SK-N-SH (cell line): ENCODE measurements around the gene CLCN1. TPM values are rescaled to one million over a fixed set of nuclear protein-coding genes. Genes with fewer than 3 reads are reported as not detected.

Source experiments
- CTCF ChIA-PET: fragments of 300-600, 350-600 bp; formaldehyde crosslinking; extraction: SDS; loops from one replicate; lab custom pipeline; 2021; lab: Yijun Ruan, JAX
- POLR2A ChIA-PET: fragments of 350-600 bp; sonication (Branson Sonifier 250); formaldehyde crosslinking; extraction: SDS; loops from one replicate; lab custom pipeline; 2020; ENCODE audit warnings: antibody characterized with exemption, inconsistent platforms; lab: Yijun Ruan, JAX
- DNase-seq: peaks from one replicate; pipeline ENCODE4 v3.0.0; 2012
- H2AFZ ChIP-seq: fragments of 200-600 bp; sonication (generic); 2 replicates; pipeline ENCODE4 v1.8.1; 2016; ENCODE audit warnings: antibody characterized with exemption, mild to moderate bottlenecking, low read depth
- H3F3A ChIP-seq: fragments of 200-600 bp; sonication (generic); replicated peaks from 2 replicates; pipeline ENCODE3; 2016; ENCODE audit warnings: antibody characterized with exemption, mild to moderate bottlenecking; ENCODE audit not compliant: insufficient read depth
- H3K27ac ChIP-seq, 2 experiments: fragments of 200-500 bp in 1 of 2; fragments of 200-600 bp in 1 of 2; sonication (Bioruptor generic) in 1 of 2; sonication (generic), shearing (Covaris generic) in 1 of 2; 2 replicates each; pipeline versions ENCODE4 v1.5.1 to v1.6.1; 2014 to 2016; ENCODE audit warnings: low read depth in 2 of 2, inconsistent platforms in 1 of 2, low read length in 1 of 2, mild to moderate bottlenecking in 1 of 2, mixed read lengths in 1 of 2
- H3K27me3 ChIP-seq: fragments of 200-600 bp; sonication (generic), shearing (Covaris generic); 2 replicates; pipeline ENCODE4 v1.6.1; 2016; ENCODE audit warnings: mixed run types; ENCODE audit not compliant: insufficient read depth
- H3K36me3 ChIP-seq, 2 experiments: fragments of 200-500 bp in 1 of 2; fragments of 200-600 bp in 1 of 2; sonication (Bioruptor generic) in 1 of 2; sonication (generic) in 1 of 2; replicated peaks in 1 of 2; 2 replicates each; pipeline versions ENCODE3 to v1.5.1; 2014 to 2016; ENCODE audit warnings: low read length in 1 of 2, mild to moderate bottlenecking in 1 of 2; ENCODE audit not compliant: insufficient read depth in 2 of 2, control insufficient read depth in 1 of 2
- H3K4me1 ChIP-seq, 2 experiments: fragments of 200-500 bp in 1 of 2; fragments of 200-600 bp in 1 of 2; sonication (Bioruptor generic) in 1 of 2; sonication (generic), shearing (Covaris generic) in 1 of 2; 2 replicates each; pipeline versions ENCODE4 v1.5.1 to v1.6.1; 2014 to 2016; ENCODE audit warnings: low read depth in 1 of 2, low read length in 1 of 2, mixed run types in 1 of 2; ENCODE audit not compliant: insufficient read depth in 2 of 2, control insufficient read depth in 1 of 2
- H3K4me2 ChIP-seq: fragments of 200-600 bp; sonication (generic), shearing (Covaris generic); 2 replicates; pipeline ENCODE4 v1.6.1; 2017; ENCODE audit warnings: mixed run types
- H3K4me3 ChIP-seq, 2 experiments: fragments of 200-500 bp in 1 of 2; fragments of 200-600 bp in 1 of 2; sonication (Bioruptor generic) in 1 of 2; sonication (generic), shearing (Covaris generic) in 1 of 2; 2 replicates each; pipeline versions ENCODE4 v1.5.1 to v1.8.1; 2014 to 2016; ENCODE audit warnings: low read depth in 2 of 2, inconsistent platforms in 1 of 2, low read length in 1 of 2, mild to moderate bottlenecking in 1 of 2, mixed read lengths in 1 of 2, moderate library complexity in 1 of 2
- H3K79me2 ChIP-seq: fragments of 200-600 bp; sonication (generic); 2 replicates; pipeline ENCODE4 v1.8.1; 2017; ENCODE audit warnings: mild to moderate bottlenecking; ENCODE audit not compliant: insufficient read depth
- H3K9ac ChIP-seq: fragments of 200-600 bp; sonication (generic); 2 replicates; pipeline ENCODE4 v1.6.1; 2017; ENCODE audit warnings: mixed run types
- H3K9me2 ChIP-seq: fragments of 200-600 bp; sonication (generic); 2 replicates; pipeline ENCODE4 v1.6.1; 2017; ENCODE audit warnings: mixed run types
- H3K9me3 ChIP-seq: fragments of 200-600 bp; sonication (generic); 2 replicates; pipeline ENCODE4 v1.6.1; 2017; ENCODE audit warnings: mixed run types, mild to moderate bottlenecking, moderate library complexity
- H4K20me1 ChIP-seq: fragments of 200-600 bp; sonication (generic); 2 replicates; pipeline ENCODE4 v1.6.1; 2017; ENCODE audit warnings: mild to moderate bottlenecking, mixed run types; ENCODE audit not compliant: insufficient read depth
- ELF1 ChIP-seq: IDR thresholded peaks from 2 replicates; pipeline ENCODE4 v1.4.0; 2012
- EP300 ChIP-seq, 2 experiments: IDR thresholded peaks; 2 replicates each; pipeline versions ENCODE4 v1.4.0 to v1.6.1; 2012; ENCODE audit warnings: borderline replicate concordance in 1 of 2, low read depth in 1 of 2, low read length in 1 of 2
- FOSL2 ChIP-seq: IDR thresholded peaks from 2 replicates; pipeline ENCODE4 v1.4.0; 2012; ENCODE audit warnings: low read depth, mild to moderate bottlenecking, moderate library complexity, borderline replicate concordance
- GABPA ChIP-seq: IDR thresholded peaks from 2 replicates; pipeline ENCODE4 v1.4.0; 2012; ENCODE audit warnings: low read depth, mild to moderate bottlenecking
- JUND ChIP-seq: IDR thresholded peaks from 2 replicates; pipeline ENCODE4 v1.4.0; 2012
- MAX ChIP-seq: IDR thresholded peaks from 2 replicates; pipeline ENCODE4 v1.4.0; 2012; ENCODE audit warnings: low read depth
- RAD21 ChIP-seq: IDR thresholded peaks from 2 replicates; pipeline ENCODE4 v1.6.1; 2012; ENCODE audit warnings: mild to moderate bottlenecking, low read length
- REST ChIP-seq: IDR thresholded peaks from 2 replicates; pipeline ENCODE4 v1.6.1; 2012; ENCODE audit warnings: mild to moderate bottlenecking, low read depth, low read length, moderate library complexity
- RXRA ChIP-seq: IDR thresholded peaks from 2 replicates; pipeline ENCODE4 v1.4.0; 2012; ENCODE audit warnings: low read depth, mild to moderate bottlenecking, borderline replicate concordance
- TCF12 ChIP-seq: IDR thresholded peaks from 2 replicates; pipeline ENCODE4 v1.4.0; 2012
- TEAD4 ChIP-seq: IDR thresholded peaks from 2 replicates; pipeline ENCODE4 v1.4.0; 2012; ENCODE audit warnings: mild to moderate bottlenecking, borderline replicate concordance; ENCODE audit not compliant: insufficient read depth
- USF1 ChIP-seq: IDR thresholded peaks from 2 replicates; pipeline ENCODE4 v1.4.0; 2012; ENCODE audit warnings: low read depth, borderline replicate concordance
- YY1 ChIP-seq: IDR thresholded peaks from 2 replicates; pipeline ENCODE4 v1.4.0; 2012; ENCODE audit warnings: low read depth, mild to moderate bottlenecking
- ZBTB33 ChIP-seq: IDR thresholded peaks from 2 replicates; pipeline ENCODE4 v1.4.0; 2012; ENCODE audit warnings: low read depth, borderline replicate concordance
- WGBS: methylation state at CpG from one replicate; pipeline ENCODE4 v1.1.6; 2017; ENCODE audit warnings: low lambda C conversion rate; 5-methylcytosine and 5-hydroxymethylcytosine counted together
- polyA plus RNA-seq, 3 experiments: library from polyadenylated mRNA; depleted of rRNA; stranded (reverse); fragments of >200 nt; gene quantifications; 2 replicates each; pipeline ENCODE4 v1.2.3, GENCODE V29; 2012

CLCN1 gene
- polyA plus RNA-seq, 1 of the 3 experiments (the other 2 are of a cell fraction) = 0.12 TPM

GRCh38 chr7:143347950-143348349 lies 32.0 kb downstream of the CLCN1 start (continued):
- TF ChIP-seq REST = no peak
- no peak for TF ChIP-seq ZBTB33

GRCh38 chr7:143351060-143351459 lies 35.1 kb downstream of the CLCN1 start:
- Histone ChIP-seq H3F3A (no peaks in the 10 kb centered on the region), H3K9me3 (no peaks in the 10 kb centered on the region), H3K27ac (no peak overlapping the region), H3K4me2 (no peak overlapping the region), H4K20me1 (no peaks in the 10 kb centered on the region), H2AFZ (no peak overlapping the region), H3K27me3 (no peaks in the 10 kb centered on the region), H3K9me2 (no peaks in the 10 kb centered on the region)
- no peak for DNase-seq
- TF ChIP-seq FOSL2 = peak; percentile 18; the same call in 1 of the 2 replicates
- TF ChIP-seq YY1 = no peak
- no peak for TF ChIP-seq TEAD4
- peak; percentile 45; the same call in 1 of the 2 replicates for TF ChIP-seq MAX
- no peak for TF ChIP-seq ELF1
- TF ChIP-seq EP300 (IDR thresholded peaks at IDR 0.05; ENCODE audit: borderline replicate concordance in 1 of 2, low read depth in 1 of 2, low read length in 1 of 2) = no peak
- no peak for TF ChIP-seq JUND
- TF ChIP-seq REST = no peak
- no peak for TF ChIP-seq RAD21
- peak; percentile 24; the same call in 1 of the 2 replicates for TF ChIP-seq TCF12
- peak; percentile 69; the same call in 1 of the 2 replicates for TF ChIP-seq USF1
- TF ChIP-seq RXRA = no peak
- no peak for TF ChIP-seq GABPA
- TF ChIP-seq, all 33 proteins: peak for 4
- H3K9ac ChIP-seq = no peak overlapping the region
- POLR2A ChIA-PET = no interaction called here
- no peak overlapping the region for H3K4me3 ChIP-seq
- CTCF ChIA-PET = interaction anchor here (0.6 to 2.1 kb wide), 3 partner anchors 21 to 70 kb away, joined by 3 to 7 read pairs (median 3); no protein-coding TSS in a partner anchor
- peaks cover 0 to 2% of the 10 kb centered on the region in 2 experiments for H3K36me3 ChIP-seq
- H3K4me1 ChIP-seq = no peaks in the 10 kb centered on the region
- WGBS = 46% methylated on average over 5 of the region's 5 CpGs
- no peaks in the 10 kb centered on the region for H3K79me2 ChIP-seq
